HG03045 (cell line): ENCODE results near the gene SLX9.

Source experiments
- ATAC-seq: cut with Tn5 transposase; IDR thresholded peaks from one replicate; pipeline ENCODE4 v1.9.1; 2021; ENCODE audit warnings: mild to moderate bottlenecking, moderate library complexity; ENCODE audit not compliant: unreplicated experiment

The SLX9 gene, protein sequence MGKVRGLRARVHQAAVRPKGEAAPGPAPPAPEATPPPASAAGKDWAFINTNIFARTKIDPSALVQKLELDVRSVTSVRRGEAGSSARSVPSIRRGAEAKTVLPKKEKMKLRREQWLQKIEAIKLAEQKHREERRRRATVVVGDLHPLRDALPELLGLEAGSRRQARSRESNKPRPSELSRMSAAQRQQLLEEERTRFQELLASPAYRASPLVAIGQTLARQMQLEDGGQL

GRCh38 chr21:44939532-44940115 is at the start of gene SLX9:
Gene SLX9 (plus strand): TSS chr21:44940029. CDS start chr21:44940058, 29 bp downstream.
- ATAC-seq: peak; percentile 70

DNA sequence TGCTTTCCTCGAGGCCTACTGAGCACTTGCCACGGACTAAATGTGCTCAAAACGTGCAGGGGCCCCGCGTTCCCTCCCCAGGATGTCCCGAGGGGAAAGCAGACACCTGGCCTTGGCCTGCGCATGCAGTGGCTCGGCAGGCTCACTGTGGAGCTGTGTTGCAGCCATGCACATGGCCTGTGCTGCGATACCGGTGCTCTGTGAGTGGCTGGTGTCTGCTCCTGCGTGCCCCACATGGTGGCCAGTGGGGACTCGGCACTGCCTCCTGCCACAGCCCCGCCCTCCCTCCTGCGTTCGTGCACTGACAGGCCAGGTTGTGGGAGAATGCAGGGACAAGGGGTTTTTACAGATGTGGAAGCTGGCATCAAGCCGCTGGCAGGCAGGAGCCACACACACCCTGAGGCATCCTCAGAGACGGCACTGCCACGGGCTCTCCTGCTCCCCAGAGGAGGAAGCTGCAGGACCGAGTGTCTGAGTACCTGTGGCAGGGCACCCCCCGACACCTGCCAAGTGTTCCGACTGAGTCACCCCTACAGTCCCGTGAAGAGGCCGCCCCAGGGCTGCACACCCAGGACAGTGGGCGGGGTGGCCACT is 49.4 kb upstream of the SLX9 start:
- no peak for ATAC-seq

- ATAC-seq: no peak
These were observed 48.8 kb upstream of the SLX9 start for GRCh38 chr21:44890961-44891541.

GRCh38 chr21:44891631-44892031 is 48.2 kb upstream of the SLX9 start:
- ATAC-seq: no peak

- ATAC-seq: no peak
These were observed 47.7 kb upstream of the SLX9 start for GRCh38 chr21:44892095-44892494.

DNA sequence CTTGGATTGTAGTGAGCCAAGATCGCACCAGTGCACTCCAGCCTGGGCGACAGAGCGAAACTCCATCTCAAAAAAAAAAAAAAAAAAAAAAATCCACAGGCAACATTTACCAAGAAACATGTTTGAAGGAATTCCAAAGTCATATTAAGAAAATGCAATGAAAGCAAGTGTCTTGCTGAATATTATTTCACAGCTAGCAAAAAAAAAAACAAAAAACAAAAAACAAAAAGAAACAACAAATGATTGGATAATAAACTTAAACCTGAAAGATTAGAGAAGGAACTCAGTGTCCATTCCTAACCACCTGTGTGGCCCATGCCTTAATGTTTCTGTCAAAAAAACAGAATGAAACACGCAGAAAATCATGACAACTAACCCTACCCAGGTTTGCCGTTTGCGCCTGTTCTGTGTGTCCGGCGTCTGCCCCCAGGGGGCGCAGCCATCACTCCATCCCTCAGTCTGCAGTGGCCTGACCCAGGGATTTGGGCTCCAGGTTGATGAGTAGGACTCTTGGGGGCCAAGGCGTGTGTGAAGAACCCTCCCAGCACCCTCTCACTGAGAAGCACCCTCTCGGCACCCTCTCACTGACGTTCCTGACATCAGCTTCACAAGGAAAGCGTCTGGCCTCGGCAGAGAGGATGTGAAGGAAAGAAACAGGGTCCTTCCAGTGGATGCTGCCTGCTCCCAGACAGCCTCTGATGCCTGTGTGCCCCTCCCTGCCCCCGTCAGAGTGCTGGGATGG is 47.1 kb upstream of the SLX9 start:
- no peak for ATAC-seq

- no peak for ATAC-seq
These were observed 46.6 kb upstream of the SLX9 start for GRCh38 chr21:44893278-44893556.

DNA sequence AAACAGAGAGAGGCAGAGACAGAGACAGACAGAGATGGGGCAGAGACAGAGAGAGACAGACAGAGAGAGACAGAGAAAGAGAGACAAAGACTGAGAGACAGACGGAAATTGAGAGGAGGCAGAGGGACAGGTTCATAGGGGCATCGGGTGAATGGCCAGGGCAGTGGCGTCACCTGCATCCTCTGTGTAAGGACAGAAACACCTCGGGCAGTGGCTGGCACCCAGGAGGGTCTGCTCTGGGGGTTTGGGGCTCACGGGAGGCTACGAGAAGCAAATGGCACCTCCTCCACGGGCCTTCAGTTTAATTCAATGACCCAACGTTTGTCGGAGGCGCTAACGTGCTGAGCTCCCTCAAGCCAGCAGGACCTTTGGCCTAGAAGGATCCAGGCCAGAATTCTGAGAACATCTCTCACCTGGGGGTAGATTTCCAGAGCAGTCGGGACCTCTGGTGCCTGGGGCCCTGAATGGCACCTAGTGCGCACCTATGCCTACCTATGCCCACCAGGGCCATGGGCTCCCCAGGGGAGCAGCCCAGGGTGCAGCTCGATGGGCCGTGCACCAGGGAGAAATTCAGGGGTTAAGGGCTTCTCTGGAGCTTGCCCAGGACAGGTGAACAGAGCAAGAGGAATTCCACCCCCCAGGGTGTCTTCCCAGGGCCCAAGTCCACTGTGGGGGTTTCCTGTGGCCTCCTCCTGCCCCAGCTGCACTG is 45.7 kb upstream of the SLX9 start:
- no peak for ATAC-seq

GRCh38 chr21:44894687-44895302 is 45.0 kb upstream of the SLX9 start:
- no peak for ATAC-seq

DNA sequence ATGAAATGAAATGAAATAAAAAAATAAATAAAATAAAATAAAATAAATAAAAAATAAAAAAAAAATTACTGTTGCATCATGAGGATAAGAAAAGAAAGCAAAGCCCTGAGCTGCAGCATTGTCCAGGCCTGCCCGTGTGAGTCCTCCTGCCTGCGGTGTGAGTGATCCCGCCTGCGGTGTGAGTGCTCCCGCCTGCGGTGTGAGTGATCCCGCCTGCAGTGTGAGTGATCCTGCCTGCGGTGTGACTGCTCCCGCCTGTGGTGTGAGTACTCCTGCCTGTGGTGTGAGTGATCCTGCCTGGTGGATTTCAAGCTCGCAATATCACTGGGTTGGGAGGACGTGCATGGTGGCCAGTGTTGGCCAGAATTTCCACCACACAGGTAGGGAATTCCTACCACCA is 44.0 kb upstream of the SLX9 start:
- ATAC-seq: no peak

GRCh38 chr21:44896561-44897286 is 43.1 kb upstream of the SLX9 start:
- no peak for ATAC-seq

- no peak for ATAC-seq
These were observed 42.4 kb upstream of the SLX9 start for GRCh38 chr21:44897326-44898010.

DNA sequence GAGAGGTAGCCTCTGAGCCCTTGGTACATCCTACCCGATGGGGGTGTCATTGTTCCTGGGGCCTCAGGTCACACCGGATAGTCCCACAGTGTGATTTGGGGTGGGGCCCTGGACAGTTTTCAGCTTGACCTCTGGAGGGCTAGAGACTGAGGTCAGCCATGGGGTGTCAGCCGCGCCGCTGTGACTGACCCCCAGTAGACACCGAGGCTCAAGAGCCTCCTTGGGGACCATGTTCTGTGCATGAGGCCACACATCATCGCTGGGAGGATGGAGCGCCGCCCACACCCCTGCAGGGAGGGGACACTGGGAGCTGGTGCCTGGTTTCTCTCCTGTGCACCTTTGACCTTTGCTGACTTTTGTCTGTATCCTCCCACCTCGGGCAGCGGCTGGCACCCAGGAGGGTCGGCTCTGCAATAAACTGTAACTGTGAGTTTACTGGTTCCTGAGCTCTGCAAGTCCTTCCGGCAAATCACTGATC is 41.8 kb upstream of the SLX9 start:
- no peak for ATAC-seq

DNA sequence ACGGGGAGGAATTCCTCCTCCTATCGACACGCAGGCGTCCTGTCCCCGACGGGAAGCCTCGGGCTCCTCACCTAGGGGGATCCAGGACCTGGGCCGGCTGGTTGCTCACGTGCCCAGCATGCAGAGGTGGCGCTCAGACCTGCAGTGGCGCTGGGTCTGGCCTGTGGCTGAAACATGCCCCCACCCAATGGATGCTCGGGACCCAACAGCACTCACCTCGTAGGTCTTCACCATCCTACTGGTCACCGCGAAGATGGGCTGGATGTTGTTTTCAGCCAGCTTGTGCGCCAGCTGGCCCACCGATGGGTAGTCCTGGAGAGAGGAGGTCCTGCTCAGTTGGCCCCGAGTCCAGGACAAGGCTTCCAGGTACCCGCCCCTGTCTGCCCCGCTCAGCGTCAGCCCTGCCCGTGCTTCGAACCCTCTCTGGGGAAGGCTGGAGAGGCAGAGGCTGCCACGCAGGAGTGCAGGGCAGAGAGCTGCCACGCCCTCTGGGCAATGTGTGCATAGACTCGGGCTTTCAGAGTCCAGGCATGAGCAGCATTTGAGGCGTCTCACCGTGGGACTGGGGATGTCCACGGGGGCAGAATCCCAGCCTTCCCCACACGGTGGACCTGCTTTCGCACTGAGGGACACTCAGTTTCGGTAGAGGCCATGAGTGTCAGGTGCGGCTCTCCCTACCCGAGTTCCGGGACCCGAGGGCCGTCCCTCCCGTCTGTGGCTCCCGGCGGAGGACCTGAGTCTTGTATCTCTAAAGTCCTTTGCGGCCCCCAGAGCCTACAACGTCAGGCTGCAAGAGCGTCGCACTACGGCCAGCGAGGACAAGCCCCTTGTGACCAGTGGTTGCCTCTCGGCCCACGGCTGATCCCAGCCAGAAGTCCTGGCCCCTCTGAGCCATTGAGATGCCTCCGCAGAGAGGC is 40.7 kb upstream of the SLX9 start:
- no peak for ATAC-seq

DNA sequence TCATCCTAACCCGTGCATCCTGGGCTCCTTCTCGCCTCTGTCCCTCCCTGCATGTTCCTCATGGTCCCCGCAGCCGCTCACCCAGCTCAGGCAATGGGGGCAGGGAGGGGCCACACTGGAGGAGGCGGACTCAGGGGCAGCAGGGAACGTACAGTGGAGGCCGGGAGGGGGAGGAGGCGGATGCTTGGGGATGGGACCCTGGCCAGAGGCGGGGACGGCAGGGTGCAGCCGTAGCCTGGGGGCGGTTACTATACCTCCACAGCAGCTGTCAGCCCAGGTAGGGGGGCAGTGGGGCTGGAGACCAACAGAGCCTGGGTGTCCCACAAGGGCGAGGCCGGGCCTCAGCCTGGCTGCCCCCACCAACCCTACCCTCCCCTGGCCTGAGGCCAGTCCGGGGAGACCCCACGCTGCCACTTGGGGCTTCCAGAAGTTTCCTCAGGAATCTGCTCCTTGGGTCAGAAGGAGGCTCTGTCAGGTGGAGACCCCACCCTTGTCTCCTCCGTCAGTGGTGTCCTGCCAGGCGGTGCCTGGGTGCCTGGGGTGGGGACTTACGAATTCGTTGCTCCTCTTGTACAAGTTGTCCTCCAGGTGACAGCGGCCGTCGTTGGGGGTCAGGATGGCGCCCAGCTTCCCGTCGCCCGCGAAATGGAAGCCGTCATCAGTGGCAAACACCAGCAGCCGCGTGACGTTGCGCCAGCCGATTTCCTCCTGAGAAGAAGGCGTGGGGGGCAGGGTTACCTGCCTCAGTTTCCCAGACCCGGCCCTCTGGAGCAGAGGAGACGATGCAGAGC is 39.9 kb upstream of the SLX9 start:
- no peak for ATAC-seq

DNA sequence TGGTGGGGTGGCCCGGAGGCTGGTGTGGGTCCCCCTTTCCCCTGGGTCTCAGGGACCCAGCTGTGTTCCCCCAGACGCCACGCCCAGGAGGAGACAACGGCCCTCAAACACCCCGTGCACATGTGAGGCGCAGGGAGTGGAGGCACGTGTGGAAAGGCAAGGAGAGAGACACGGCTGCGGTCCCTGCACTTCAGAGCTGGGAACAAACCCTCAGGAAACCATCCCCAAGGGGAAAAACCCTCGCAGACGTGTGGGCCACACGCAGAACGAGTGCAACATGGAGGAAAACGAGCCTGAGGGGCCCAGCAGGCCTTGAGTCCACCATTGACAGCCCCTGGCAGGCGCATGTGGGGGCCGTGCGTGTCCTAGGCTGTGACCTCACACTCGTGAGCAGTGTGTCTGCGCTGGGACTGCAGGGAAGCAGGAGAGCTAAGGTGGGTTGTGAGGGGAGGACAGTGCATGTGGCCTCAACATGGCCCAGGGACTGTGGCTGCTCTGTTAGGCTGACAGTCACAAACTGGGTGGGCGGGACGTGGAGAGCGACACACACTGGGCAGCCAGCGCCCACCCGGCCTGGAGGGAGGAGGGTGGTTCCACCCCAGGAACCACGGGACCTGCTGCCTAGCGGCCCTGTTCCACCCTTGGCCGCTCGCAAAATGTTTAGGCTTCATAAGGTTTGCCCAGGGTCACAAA is 39.1 kb upstream of the SLX9 start:
- no peak for ATAC-seq
